NCI-H2029 (cell line): ENCODE results near the gene CAMSAP3.
"Not testable (repeated sequence)": the region's sequence is repeated elsewhere in the genome, so short reads cannot be mapped to it uniquely, and the experiment has no call there.

Experiments
- DNase-seq: peaks from one replicate; lab custom pipeline; 2025; lab: John Stamatoyannopoulos, UW

The CAMSAP3 gene

GRCh38 chr19:7595466-7596133 is at the start of gene CAMSAP3:
CAMSAP3 (plus strand) TSS chr19:7595863; CDS start chr19:7596003, 140 bp downstream.
- DNase-seq: peak; percentile 61

- DNase-seq: no peak
Measured at GRCh38 chr19:7545904-7546303, 49.8 kb upstream of the CAMSAP3 start.

- DNase-seq: no peak
Measured at GRCh38 chr19:7547159-7547558, 48.5 kb upstream of the CAMSAP3 start.

- DNase-seq: no peak
Measured at GRCh38 chr19:7549429-7550148, 46.1 kb upstream of the CAMSAP3 start.

GRCh38 chr19:7550169-7550770 is 45.4 kb upstream of the CAMSAP3 start:
- DNase-seq: no peak

- DNase-seq: peak; percentile 81
Measured at GRCh38 chr19:7550987-7551761, 44.5 kb upstream of the CAMSAP3 start.

- DNase-seq: no peak
Measured at GRCh38 chr19:7552781-7553180, 42.9 kb upstream of the CAMSAP3 start.

- DNase-seq: no peak
Measured at GRCh38 chr19:7554565-7554964, 41.1 kb upstream of the CAMSAP3 start.

- DNase-seq: no peak
Measured at GRCh38 chr19:7554990-7555864, 40.4 kb upstream of the CAMSAP3 start.

GRCh38 chr19:7556696-7557315 is 38.9 kb upstream of the CAMSAP3 start:
- no peak for DNase-seq

- DNase-seq: no peak
Measured at GRCh38 chr19:7558667-7559066, 37.0 kb upstream of the CAMSAP3 start.

GRCh38 chr19:7559102-7559501 is 36.6 kb upstream of the CAMSAP3 start:
- DNase-seq: no peak

GRCh38 chr19:7560255-7560654 is 35.4 kb upstream of the CAMSAP3 start:
- DNase-seq: no peak

- no peak for DNase-seq
Measured at GRCh38 chr19:7561325-7561724, 34.3 kb upstream of the CAMSAP3 start.

- no peak for DNase-seq
Measured at GRCh38 chr19:7562646-7563393, 32.8 kb upstream of the CAMSAP3 start.

- no peak for DNase-seq
Measured at GRCh38 chr19:7564866-7565265, 30.8 kb upstream of the CAMSAP3 start.

GRCh38 chr19:7565332-7565731 is 30.3 kb upstream of the CAMSAP3 start:
- DNase-seq: no peak

- no peak for DNase-seq
Measured at GRCh38 chr19:7570761-7571160, 24.9 kb upstream of the CAMSAP3 start.

GRCh38 chr19:7575434-7576040 is 20.1 kb upstream of the CAMSAP3 start:
- DNase-seq: no peak

- DNase-seq: not testable (repeated sequence)
Measured at GRCh38 chr19:7577422-7577821, 18.2 kb upstream of the CAMSAP3 start.
